ENCODE results near the gene DERL2.

DNA sequence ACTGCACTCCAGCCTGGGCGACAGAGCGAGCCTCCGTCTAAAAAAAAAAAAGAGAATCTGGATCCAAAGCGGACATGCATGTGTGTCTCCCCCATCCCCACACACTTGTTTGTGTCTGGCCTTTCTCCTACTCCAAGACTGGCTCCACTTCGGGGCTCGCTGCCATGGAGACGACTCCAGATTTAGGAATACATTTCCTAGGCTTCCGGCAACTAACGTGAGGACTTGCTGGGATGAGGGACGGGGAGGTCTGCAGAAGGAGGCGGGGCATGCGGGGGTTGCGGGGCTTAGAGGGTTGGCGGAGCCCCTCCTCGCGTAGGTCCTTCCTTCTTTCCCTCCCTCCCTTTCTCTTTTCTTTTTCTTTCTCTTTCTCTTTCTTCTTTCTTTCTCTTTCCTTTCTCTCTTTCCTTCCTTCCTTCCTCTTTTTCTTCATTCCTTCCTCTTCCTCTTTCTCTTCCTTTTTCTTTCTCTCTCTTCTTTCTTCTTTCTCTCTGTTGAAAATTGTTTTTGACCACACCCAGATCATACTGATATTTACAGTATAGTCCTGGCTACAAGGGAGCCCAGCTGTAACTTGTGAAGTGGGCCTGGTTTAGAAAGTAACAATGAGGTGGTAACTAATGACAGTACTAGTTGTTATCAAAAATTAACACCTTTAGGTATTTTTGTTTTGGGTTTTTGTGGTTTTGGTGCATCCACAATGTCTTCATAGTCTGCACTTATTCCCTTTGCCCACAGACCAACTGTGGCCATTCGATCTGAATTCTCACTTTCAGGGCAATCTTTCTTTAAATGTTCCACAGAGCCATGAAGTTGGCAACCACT is 25.6 kb upstream of the DERL2 start:
- TF ChIP-seq POLR2A (IDR thresholded peaks at IDR 0.05): no peak
- TF ChIP-seq, protein P1, sequence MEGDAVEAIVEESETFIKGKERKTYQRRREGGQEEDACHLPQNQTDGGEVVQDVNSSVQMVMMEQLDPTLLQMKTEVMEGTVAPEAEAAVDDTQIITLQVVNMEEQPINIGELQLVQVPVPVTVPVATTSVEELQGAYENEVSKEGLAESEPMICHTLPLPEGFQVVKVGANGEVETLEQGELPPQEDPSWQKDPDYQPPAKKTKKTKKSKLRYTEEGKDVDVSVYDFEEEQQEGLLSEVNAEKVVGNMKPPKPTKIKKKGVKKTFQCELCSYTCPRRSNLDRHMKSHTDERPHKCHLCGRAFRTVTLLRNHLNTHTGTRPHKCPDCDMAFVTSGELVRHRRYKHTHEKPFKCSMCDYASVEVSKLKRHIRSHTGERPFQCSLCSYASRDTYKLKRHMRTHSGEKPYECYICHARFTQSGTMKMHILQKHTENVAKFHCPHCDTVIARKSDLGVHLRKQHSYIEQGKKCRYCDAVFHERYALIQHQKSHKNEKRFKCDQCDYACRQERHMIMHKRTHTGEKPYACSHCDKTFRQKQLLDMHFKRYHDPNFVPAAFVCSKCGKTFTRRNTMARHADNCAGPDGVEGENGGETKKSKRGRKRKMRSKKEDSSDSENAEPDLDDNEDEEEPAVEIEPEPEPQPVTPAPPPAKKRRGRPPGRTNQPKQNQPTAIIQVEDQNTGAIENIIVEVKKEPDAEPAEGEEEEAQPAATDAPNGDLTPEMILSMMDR (IDR thresholded peaks at IDR 0.05 in 4 of 5, conservative IDR thresholded peaks at IDR 0.05 in 1 of 5): no peak
